Measurements from ENCODE around the gene C2CD4A. TPM values are rescaled to one million over a fixed set of nuclear protein-coding genes. Genes with fewer than 3 reads are reported as not detected.

The C2CD4A gene
- total RNA-seq, 2 donors from 2014 or later: not detected

DNA sequence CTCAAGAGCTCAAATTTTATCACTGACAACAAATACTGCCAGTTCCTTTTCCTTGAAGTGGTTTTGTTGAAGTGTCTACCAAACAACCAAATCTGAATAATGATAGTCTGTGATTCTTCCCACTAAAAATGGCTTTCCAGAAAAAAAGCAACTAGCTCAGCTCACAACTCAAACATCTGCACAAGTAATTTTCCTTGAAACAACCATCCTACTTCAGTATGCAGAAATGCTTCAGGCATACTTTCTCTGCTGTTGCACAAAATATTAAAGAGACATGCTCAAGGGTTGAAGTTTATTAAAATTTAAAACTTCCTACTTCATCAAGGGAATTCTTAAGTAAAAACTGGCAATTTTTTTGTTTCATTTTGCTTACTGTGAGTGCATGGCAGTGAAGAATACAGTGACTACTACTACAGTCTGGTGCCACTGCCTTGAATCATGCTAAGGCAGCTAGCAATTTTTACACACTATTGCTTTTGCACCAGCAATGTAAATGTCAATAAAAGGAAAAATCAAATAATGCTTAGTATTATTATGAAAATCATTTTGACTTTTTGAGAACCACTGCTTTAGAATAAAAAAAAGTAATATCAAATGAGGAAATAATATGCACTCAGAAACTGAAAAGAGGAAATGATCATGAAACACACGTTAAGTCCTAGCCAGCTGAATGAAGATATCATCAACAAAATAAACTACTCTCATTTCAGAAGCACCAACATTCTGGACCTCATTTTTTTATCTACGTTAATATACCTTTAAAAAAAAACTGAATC is 40.1 kb upstream of the C2CD4A start:
- Histone ChIP-seq H3K27me3 (ENCODE audit: control insufficient read depth, insufficient read depth, low read length, poor library complexity, severe bottlenecking) (no peaks in the 10 kb centered on the region), H3K9me3 (ENCODE audit: control insufficient read depth, low read length) (no peaks in the 10 kb centered on the region), H3K9ac (ENCODE audit: extremely low read depth, low read length, poor library complexity, severe bottlenecking) (no peak overlapping the region), H3K27ac (ENCODE audit: low read depth, low read length) (no peak overlapping the region), H3K4me1 (ENCODE audit: control insufficient read depth, insufficient read depth, low read length) (no peaks in the 10 kb centered on the region), H3K36me3 (ENCODE audit: control insufficient read depth, insufficient read depth, low read length) (no peaks in the 10 kb centered on the region), H3K4me3 (ENCODE audit: low read length) (no peak overlapping the region)
- no peak overlapping the region for H3K4me3 Mint-ChIP-seq
- no peaks in the 10 kb centered on the region for H3K4me1 Mint-ChIP-seq
- TF ChIP-seq, protein P1, sequence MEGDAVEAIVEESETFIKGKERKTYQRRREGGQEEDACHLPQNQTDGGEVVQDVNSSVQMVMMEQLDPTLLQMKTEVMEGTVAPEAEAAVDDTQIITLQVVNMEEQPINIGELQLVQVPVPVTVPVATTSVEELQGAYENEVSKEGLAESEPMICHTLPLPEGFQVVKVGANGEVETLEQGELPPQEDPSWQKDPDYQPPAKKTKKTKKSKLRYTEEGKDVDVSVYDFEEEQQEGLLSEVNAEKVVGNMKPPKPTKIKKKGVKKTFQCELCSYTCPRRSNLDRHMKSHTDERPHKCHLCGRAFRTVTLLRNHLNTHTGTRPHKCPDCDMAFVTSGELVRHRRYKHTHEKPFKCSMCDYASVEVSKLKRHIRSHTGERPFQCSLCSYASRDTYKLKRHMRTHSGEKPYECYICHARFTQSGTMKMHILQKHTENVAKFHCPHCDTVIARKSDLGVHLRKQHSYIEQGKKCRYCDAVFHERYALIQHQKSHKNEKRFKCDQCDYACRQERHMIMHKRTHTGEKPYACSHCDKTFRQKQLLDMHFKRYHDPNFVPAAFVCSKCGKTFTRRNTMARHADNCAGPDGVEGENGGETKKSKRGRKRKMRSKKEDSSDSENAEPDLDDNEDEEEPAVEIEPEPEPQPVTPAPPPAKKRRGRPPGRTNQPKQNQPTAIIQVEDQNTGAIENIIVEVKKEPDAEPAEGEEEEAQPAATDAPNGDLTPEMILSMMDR (conservative IDR thresholded peaks at IDR 0.05): no peak
- no peaks in the 10 kb centered on the region for H3K36me3 Mint-ChIP-seq (ENCODE audit: low read depth)
- H3K27me3 Mint-ChIP-seq (ENCODE audit: insufficient read depth): no peaks in the 10 kb centered on the region
- no peak for DNase-seq
- no peak overlapping the region for H3K27ac Mint-ChIP-seq
- H3K9me3 Mint-ChIP-seq: no peaks in the 10 kb centered on the region
- WGBS, 2 experiments (ENCODE audit: insufficient coverage in 1 of 2, insufficient read length in 1 of 2): 98 to 100% methylated on average over 2 of the region's 2 CpGs

DNA sequence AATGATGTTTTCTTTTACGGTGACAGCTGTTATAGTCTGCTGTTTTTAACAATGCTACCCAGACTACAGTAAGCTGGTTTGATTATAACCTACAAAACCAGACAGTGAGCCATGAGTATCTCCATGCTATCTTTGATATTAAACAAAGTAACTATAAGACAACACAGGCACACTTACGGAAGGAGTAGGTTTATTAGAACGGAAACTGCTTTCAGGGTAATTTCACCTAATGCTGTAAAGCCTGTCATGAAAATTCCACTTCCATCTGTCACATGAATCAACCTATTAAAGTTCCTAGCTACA is 39.6 kb upstream of the C2CD4A start:
- Histone ChIP-seq H3K9me3 (ENCODE audit: control insufficient read depth, low read length) (no peaks in the 10 kb centered on the region), H3K9ac (ENCODE audit: extremely low read depth, low read length, poor library complexity, severe bottlenecking) (no peak overlapping the region), H3K4me1 (ENCODE audit: control insufficient read depth, insufficient read depth, low read length) (no peaks in the 10 kb centered on the region), H3K27ac (ENCODE audit: low read depth, low read length) (no peak overlapping the region), H3K4me3 (ENCODE audit: low read length) (no peak overlapping the region), H3K36me3 (ENCODE audit: control insufficient read depth, insufficient read depth, low read length) (no peaks in the 10 kb centered on the region), H3K27me3 (ENCODE audit: control insufficient read depth, insufficient read depth, low read length, poor library complexity, severe bottlenecking) (no peaks in the 10 kb centered on the region)
- 94% methylated on average over 3 of the region's 3 CpGs; no CpG with 5 or more reads in 1 of the 2 experiments for WGBS, 2 experiments (ENCODE audit: insufficient coverage in 1 of 2, insufficient read length in 1 of 2)
- Mint-ChIP-seq H3K4me1 (no peaks in the 10 kb centered on the region), H3K9me3 (no peaks in the 10 kb centered on the region), H3K4me3 (no peak overlapping the region), H3K36me3 (ENCODE audit: low read depth) (no peaks in the 10 kb centered on the region), H3K27me3 (ENCODE audit: insufficient read depth) (no peaks in the 10 kb centered on the region), H3K27ac (no peak overlapping the region)
- TF ChIP-seq, protein P1 (conservative IDR thresholded peaks at IDR 0.05): no peak
- DNase-seq: no peak

GRCh38 chr15:62027916-62028315 is 38.9 kb upstream of the C2CD4A start:
- Histone ChIP-seq H3K9me3 (ENCODE audit: control insufficient read depth, low read length) (no peaks in the 10 kb centered on the region), H3K9ac (ENCODE audit: extremely low read depth, low read length, poor library complexity, severe bottlenecking) (no peak overlapping the region), H3K27ac (ENCODE audit: low read depth, low read length) (no peak overlapping the region), H3K4me1 (ENCODE audit: control insufficient read depth, insufficient read depth, low read length) (no peaks in the 10 kb centered on the region), H3K27me3 (ENCODE audit: control insufficient read depth, insufficient read depth, low read length, poor library complexity, severe bottlenecking) (no peaks in the 10 kb centered on the region), H3K36me3 (ENCODE audit: control insufficient read depth, insufficient read depth, low read length) (no peaks in the 10 kb centered on the region), H3K4me3 (ENCODE audit: low read length) (no peak overlapping the region)
- TF ChIP-seq, protein P1 (conservative IDR thresholded peaks at IDR 0.05): no peak
- no peaks in the 10 kb centered on the region for H3K27me3 Mint-ChIP-seq (ENCODE audit: insufficient read depth)
- no peaks in the 10 kb centered on the region for H3K4me1 Mint-ChIP-seq
- 94 to 100% methylated on average over 3 to 5 of the region's 5 CpGs for WGBS, 2 experiments (ENCODE audit: insufficient coverage in 1 of 2, insufficient read length in 1 of 2)
- no peaks in the 10 kb centered on the region for H3K9me3 Mint-ChIP-seq
- peaks cover 4% of the 10 kb centered on the region for H3K36me3 Mint-ChIP-seq (ENCODE audit: low read depth)
- H3K27ac Mint-ChIP-seq: no peak overlapping the region
- DNase-seq: no peak
- H3K4me3 Mint-ChIP-seq: no peak overlapping the region
